Trophoblast cell (in vitro differentiated cells and primary cell): ENCODE data around the gene SYNPO2.

Experiments used
- DNase-seq, 2 donors: peaks; one replicate each; pipeline ENCODE4 v3.0.0-alpha.2; 2016
- H2AFZ ChIP-seq: 2 replicates; pipeline ENCODE4 v1.6.1; 2013; ENCODE audit warnings: low read length, moderate library complexity, mild to moderate bottlenecking; ENCODE audit not compliant: insufficient read depth, poor library complexity
- H2AK5ac ChIP-seq: 2 replicates; pipeline ENCODE4 v1.6.1; 2013; ENCODE audit warnings: mild to moderate bottlenecking, low read length
- H2BK120ac ChIP-seq: 2 replicates; pipeline ENCODE4 v1.6.1; 2013; ENCODE audit warnings: low read length, mild to moderate bottlenecking, moderate library complexity; ENCODE audit not compliant: insufficient read depth, poor library complexity
- H2BK12ac ChIP-seq: 2 replicates; pipeline ENCODE4 v1.6.1; 2013; ENCODE audit warnings: mild to moderate bottlenecking, low read length, moderate library complexity
- H2BK5ac ChIP-seq: 2 replicates; pipeline ENCODE4 v1.6.1; 2013; ENCODE audit warnings: low read length, low read depth, moderate library complexity, mild to moderate bottlenecking; ENCODE audit not compliant: poor library complexity
- H3K14ac ChIP-seq: 2 replicates; pipeline ENCODE4 v1.6.1; 2013; ENCODE audit warnings: mild to moderate bottlenecking, low read length
- H3K18ac ChIP-seq: 2 replicates; pipeline ENCODE4 v1.6.1; 2013; ENCODE audit warnings: mild to moderate bottlenecking, low read length
- H3K23ac ChIP-seq: 2 replicates; pipeline ENCODE4 v1.6.1; 2013; ENCODE audit warnings: low read length
- H3K27ac ChIP-seq: 2 replicates; pipeline ENCODE4 v1.5.1; 2013; ENCODE audit warnings: low read depth, mild to moderate bottlenecking, inconsistent platforms, low read length, moderate library complexity
- H3K27me3 ChIP-seq: 2 replicates; pipeline ENCODE4 v1.6.1; 2013; ENCODE audit warnings: inconsistent platforms, mild to moderate bottlenecking, low read length, moderate library complexity; ENCODE audit not compliant: insufficient read depth
- H3K36me3 ChIP-seq, 2 experiments: 1 replicate in 1 of 2; 2 replicates in 1 of 2; pipeline ENCODE4 v1.6.1; 2013; ENCODE audit warnings: low read length in 2 of 2, mild to moderate bottlenecking in 2 of 2, moderate library complexity in 1 of 2; ENCODE audit not compliant: insufficient read depth in 2 of 2, control insufficient read depth in 1 of 2
- H3K4ac ChIP-seq: 2 replicates; pipeline ENCODE4 v1.6.1; 2013; ENCODE audit warnings: low read depth, mild to moderate bottlenecking, low read length, moderate library complexity
- H3K4me1 ChIP-seq, 2 experiments: 1 replicate in 1 of 2; 2 replicates in 1 of 2; pipeline ENCODE4 v1.6.1; 2013; ENCODE audit warnings: low read length in 2 of 2, mild to moderate bottlenecking in 2 of 2, moderate library complexity in 1 of 2; ENCODE audit not compliant: insufficient read depth in 2 of 2, control insufficient read depth in 1 of 2
- H3K4me2 ChIP-seq: 2 replicates; pipeline ENCODE4 v1.6.1; 2013; ENCODE audit warnings: inconsistent platforms, mild to moderate bottlenecking, low read length, moderate library complexity
- H3K4me3 ChIP-seq: 2 replicates; pipeline ENCODE4 v1.5.1; 2013; ENCODE audit warnings: mild to moderate bottlenecking, low read depth, low read length, inconsistent platforms
- H3K79me1 ChIP-seq: one replicate; pipeline ENCODE4 v1.6.1; 2013; ENCODE audit warnings: low read length
- H3K79me2 ChIP-seq: 2 replicates; pipeline ENCODE4 v1.6.1; 2013; ENCODE audit warnings: low read length, mild to moderate bottlenecking; ENCODE audit not compliant: control insufficient read depth, insufficient read depth, poor library complexity
- H3K9ac ChIP-seq: 2 replicates; pipeline ENCODE4 v1.6.1; 2013; ENCODE audit warnings: mild to moderate bottlenecking, low read length
- H3K9me3 ChIP-seq: 2 replicates; pipeline ENCODE4 v1.6.1; 2013; ENCODE audit warnings: low read depth, mild to moderate bottlenecking, control low read depth, inconsistent platforms, low read length; ENCODE audit not compliant: insufficient read depth
- H4K12ac ChIP-seq: 2 replicates; pipeline ENCODE4 v1.6.1; 2013; ENCODE audit warnings: low read depth, mild to moderate bottlenecking, low read length, moderate library complexity
- H4K8ac ChIP-seq: 2 replicates; pipeline ENCODE4 v1.6.1; 2013; ENCODE audit warnings: low read depth, mild to moderate bottlenecking, low read length, moderate library complexity
- H4K91ac ChIP-seq: one replicate; pipeline ENCODE4 v1.6.1; 2013; ENCODE audit warnings: low read depth, mild to moderate bottlenecking, low read length, moderate library complexity
- WGBS: extraction: QIAGEN DNeasy Blood & Tissue Kit; methylation state at CpG from one replicate; pipeline ENCODE4 v1.1.7; 2013; ENCODE audit warnings: missing lambda C conversion rate; ENCODE audit not compliant: insufficient read length, insufficient coverage; ENCODE audit errors: extremely low coverage; 5-methylcytosine and 5-hydroxymethylcytosine counted together

Gene SYNPO2

GRCh38 chr4:118879409-118879808 lies 9.2 kb upstream of the SYNPO2 start:
- Histone ChIP-seq H2AFZ (no peak overlapping the region), H3K4me3 (no peak overlapping the region), H3K18ac (no peak overlapping the region), H2BK12ac (no peak overlapping the region), H4K8ac (no peak overlapping the region), H2BK120ac (no peak overlapping the region), H3K23ac (no peak overlapping the region), H3K9me3 (no peaks in the 10 kb centered on the region), H3K27ac (no peak overlapping the region), H2AK5ac (no peak overlapping the region), H3K14ac (no peak overlapping the region), H3K79me2 (no peaks in the 10 kb centered on the region), H3K9ac (no peak overlapping the region), H3K4me2 (no peak overlapping the region), H3K27me3 (no peaks in the 10 kb centered on the region), H4K91ac (no peak overlapping the region), H3K36me3 (no peaks in the 10 kb centered on the region), H2BK5ac (no peak overlapping the region), H3K4me1 (peaks cover 3 to 4% of the 10 kb centered on the region in 2 experiments), H4K12ac (no peak overlapping the region), H3K79me1 (no peaks in the 10 kb centered on the region), H3K4ac (no peak overlapping the region)
- DNase-seq, result no peak
- WGBS, result no CpG with 5 or more reads among the region's 7 CpGs

- no peak overlapping the region for H2BK5ac ChIP-seq
- H3K18ac ChIP-seq, result no peak overlapping the region
- H3K79me2 ChIP-seq, result no peaks in the 10 kb centered on the region
- H3K27ac ChIP-seq, result no peak overlapping the region
- H3K23ac ChIP-seq, result no peak overlapping the region
- no peak overlapping the region for H3K9ac ChIP-seq
- H3K9me3 ChIP-seq, result no peaks in the 10 kb centered on the region
- no peak overlapping the region for H3K4ac ChIP-seq
- no peak overlapping the region for H2AFZ ChIP-seq
- H2BK120ac ChIP-seq, result no peak overlapping the region
- H3K4me2 ChIP-seq, result no peak overlapping the region
- no peaks in the 10 kb centered on the region for H3K79me1 ChIP-seq
- no peak overlapping the region for H3K4me3 ChIP-seq
- H4K12ac ChIP-seq, result no peak overlapping the region
- peaks cover 3 to 4% of the 10 kb centered on the region in 2 experiments for H3K4me1 ChIP-seq
- H4K8ac ChIP-seq, result no peak overlapping the region
- H3K14ac ChIP-seq, result no peak overlapping the region
- DNase-seq, result peak; percentile 17 to 45
- no peaks in the 10 kb centered on the region for H3K27me3 ChIP-seq
- WGBS, result no CpG with 5 or more reads among the region's 12 CpGs
- H2BK12ac ChIP-seq, result no peak overlapping the region
- H4K91ac ChIP-seq, result no peak overlapping the region
- H2AK5ac ChIP-seq, result no peak overlapping the region
- H3K36me3 ChIP-seq, result no peaks in the 10 kb centered on the region
Measured at GRCh38 chr4:118881512-118882146, 7.0 kb upstream of the SYNPO2 start.

- no peak overlapping the region for H4K12ac ChIP-seq
- no peak overlapping the region for H3K4ac ChIP-seq
- no peak overlapping the region for H3K4me3 ChIP-seq
- no peaks in the 10 kb centered on the region for H3K27me3 ChIP-seq
- H3K9me3 ChIP-seq, result peaks cover 2% of the 10 kb centered on the region
- H3K23ac ChIP-seq, result no peak overlapping the region
- H3K14ac ChIP-seq, result no peak overlapping the region
- no peak overlapping the region for H3K4me2 ChIP-seq
- H3K4me1 ChIP-seq, result peaks cover 3 to 4% of the 10 kb centered on the region in 2 experiments
- no peak overlapping the region for H3K9ac ChIP-seq
- H3K27ac ChIP-seq, result no peak overlapping the region
- no peak overlapping the region for H2AK5ac ChIP-seq
- no peak overlapping the region for H2AFZ ChIP-seq
- no CpG with 5 or more reads among the region's 1 CpG for WGBS
- no peaks in the 10 kb centered on the region for H3K79me2 ChIP-seq
- no peaks in the 10 kb centered on the region for H3K36me3 ChIP-seq
- H2BK12ac ChIP-seq, result no peak overlapping the region
- H4K8ac ChIP-seq, result no peak overlapping the region
- no peak for DNase-seq
- peaks cover under 1% of the 10 kb centered on the region for H3K79me1 ChIP-seq
- H2BK5ac ChIP-seq, result no peak overlapping the region
- no peak overlapping the region for H4K91ac ChIP-seq
- H3K18ac ChIP-seq, result no peak overlapping the region
- H2BK120ac ChIP-seq, result no peak overlapping the region
Measured at GRCh38 chr4:118883861-118884260, 4.8 kb upstream of the SYNPO2 start.

- Histone ChIP-seq H2AFZ (no peak overlapping the region), H3K9ac (no peak overlapping the region), H3K4me3 (no peak overlapping the region), H3K4ac (no peak overlapping the region), H3K23ac (no peak overlapping the region), H2AK5ac (no peak overlapping the region), H3K79me2 (no peaks in the 10 kb centered on the region), H3K27ac (no peak overlapping the region), H3K36me3 (no peaks in the 10 kb centered on the region), H2BK120ac (no peak overlapping the region), H3K4me2 (no peak overlapping the region), H4K12ac (no peak overlapping the region), H4K91ac (no peak overlapping the region), H2BK5ac (no peak overlapping the region), H3K27me3 (no peaks in the 10 kb centered on the region), H2BK12ac (no peak overlapping the region), H3K18ac (no peak overlapping the region), H3K79me1 (peaks cover 2% of the 10 kb centered on the region), H4K8ac (no peak overlapping the region), H3K14ac (no peak overlapping the region), H3K4me1 (peaks cover 3 to 4% of the 10 kb centered on the region in 2 experiments), H3K9me3 (peaks cover 2% of the 10 kb centered on the region)
- WGBS, result no CpG with 5 or more reads among the region's 3 CpGs
- DNase-seq, result no peak
Measured at GRCh38 chr4:118884716-118885115, 3.9 kb upstream of the SYNPO2 start.
